DND-41 (cell line): ENCODE results near the gene EPB41L2.

ENCODE experiments used
- ATAC-seq: fragments of 200-7000 bp; cut with Tn5 transposase; 3 replicates; pipeline ENCODE4 v1.9.1; 2021; ENCODE audit warnings: low read depth; ENCODE audit not compliant: insufficient read depth
- DNase-seq: peaks from one replicate; pipeline ENCODE4 v3.0.0-alpha.2; 2020
- H2AFZ ChIP-seq: 2 replicates; pipeline ENCODE4 v1.6.0; 2012; ENCODE audit warnings: low read depth, low read length
- H3K27ac ChIP-seq: 2 replicates; pipeline ENCODE4 v1.5.1; 2012; ENCODE audit warnings: low read length, inconsistent platforms
- H3K27me3 ChIP-seq: fragments of 200-600 bp; sonication (generic); 2 replicates; pipeline ENCODE4 v1.6.0; 2012; ENCODE audit warnings: low read length, mild to moderate bottlenecking, inconsistent platforms; ENCODE audit not compliant: insufficient read depth, poor library complexity
- H3K36me3 ChIP-seq: 2 replicates; pipeline ENCODE4 v1.5.1; 2012; ENCODE audit warnings: low read length, inconsistent platforms; ENCODE audit not compliant: insufficient read depth
- H3K4me1 ChIP-seq: 2 replicates; pipeline ENCODE4 v1.5.1; 2012; ENCODE audit warnings: mild to moderate bottlenecking, low read length; ENCODE audit not compliant: insufficient read depth
- H3K4me2 ChIP-seq: 2 replicates; pipeline ENCODE4 v1.6.0; 2012; ENCODE audit warnings: mild to moderate bottlenecking, moderate library complexity, low read length, inconsistent platforms; ENCODE audit not compliant: insufficient read depth
- H3K4me3 ChIP-seq, 2 experiments: fragments of 200-600 bp in 1 of 2; shearing (Covaris generic) in 1 of 2; 2 replicates each; pipeline ENCODE4 v1.5.1; 2012 to 2016; ENCODE audit warnings: inconsistent platforms in 2 of 2, low read length in 2 of 2, mild to moderate bottlenecking in 2 of 2, low read depth in 1 of 2, moderate library complexity in 1 of 2
- H3K79me2 ChIP-seq: 2 replicates; pipeline ENCODE4 v1.6.0; 2012; ENCODE audit warnings: low read length, inconsistent platforms; ENCODE audit not compliant: insufficient read depth
- H3K9ac ChIP-seq: 2 replicates; pipeline ENCODE4 v1.6.0; 2012; ENCODE audit warnings: low read depth, mild to moderate bottlenecking, inconsistent platforms, low read length, moderate library complexity
- H3K9me3 ChIP-seq: 2 replicates; pipeline ENCODE4 v1.5.1; 2012; ENCODE audit warnings: low read length, moderate library complexity, mild to moderate bottlenecking, inconsistent platforms; ENCODE audit not compliant: insufficient read depth, severe bottlenecking
- H4K20me1 ChIP-seq: 2 replicates; pipeline ENCODE4 v1.6.0; 2012; ENCODE audit warnings: low read length; ENCODE audit not compliant: insufficient read depth
- EZH2 ChIP-seq: IDR thresholded peaks from 3 replicates; pipeline ENCODE4 v1.6.1; 2012; ENCODE audit warnings: borderline replicate concordance, low read depth, mild to moderate bottlenecking, moderate library complexity, low read length, inconsistent platforms; ENCODE audit not compliant: severe bottlenecking
- TF ChIP-seq, protein P1 (sequence below): IDR thresholded peaks from 2 replicates; pipeline ENCODE4 v1.5.1; 2012; ENCODE audit warnings: borderline replicate concordance, low read length, moderate library complexity, mild to moderate bottlenecking; ENCODE audit not compliant: poor library complexity, severe bottlenecking; ENCODE audit errors: extremely low read depth

EPB41L2 gene

DNA sequence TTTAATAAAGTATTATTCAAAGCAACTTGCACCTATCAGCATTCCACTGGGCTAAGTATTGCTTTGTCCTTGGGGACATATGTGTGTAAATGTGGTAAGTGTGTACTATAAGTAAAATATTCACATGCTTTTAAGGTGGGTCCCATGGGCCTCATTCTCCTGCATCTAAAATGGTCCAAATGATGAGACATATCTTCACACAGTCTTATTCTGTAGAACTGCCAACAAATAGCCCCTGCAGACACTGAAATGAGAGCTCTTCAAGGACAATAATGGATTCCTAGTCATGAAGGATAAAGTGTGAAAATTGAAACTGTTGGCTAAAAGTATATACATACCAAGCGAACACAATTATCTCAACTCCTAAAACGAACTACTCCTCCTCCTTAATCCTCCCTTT is 154.1 kb downstream of the EPB41L2 start:
- H3K4me1 ChIP-seq, result no peaks in the 10 kb centered on the region
- H3K4me3 ChIP-seq, result no peak overlapping the region
- no peak overlapping the region for H3K9ac ChIP-seq
- H3K36me3 ChIP-seq, result no peaks in the 10 kb centered on the region
- H3K27ac ChIP-seq, result no peak overlapping the region
- no peak for TF ChIP-seq EZH2
- TF ChIP-seq, protein P1, sequence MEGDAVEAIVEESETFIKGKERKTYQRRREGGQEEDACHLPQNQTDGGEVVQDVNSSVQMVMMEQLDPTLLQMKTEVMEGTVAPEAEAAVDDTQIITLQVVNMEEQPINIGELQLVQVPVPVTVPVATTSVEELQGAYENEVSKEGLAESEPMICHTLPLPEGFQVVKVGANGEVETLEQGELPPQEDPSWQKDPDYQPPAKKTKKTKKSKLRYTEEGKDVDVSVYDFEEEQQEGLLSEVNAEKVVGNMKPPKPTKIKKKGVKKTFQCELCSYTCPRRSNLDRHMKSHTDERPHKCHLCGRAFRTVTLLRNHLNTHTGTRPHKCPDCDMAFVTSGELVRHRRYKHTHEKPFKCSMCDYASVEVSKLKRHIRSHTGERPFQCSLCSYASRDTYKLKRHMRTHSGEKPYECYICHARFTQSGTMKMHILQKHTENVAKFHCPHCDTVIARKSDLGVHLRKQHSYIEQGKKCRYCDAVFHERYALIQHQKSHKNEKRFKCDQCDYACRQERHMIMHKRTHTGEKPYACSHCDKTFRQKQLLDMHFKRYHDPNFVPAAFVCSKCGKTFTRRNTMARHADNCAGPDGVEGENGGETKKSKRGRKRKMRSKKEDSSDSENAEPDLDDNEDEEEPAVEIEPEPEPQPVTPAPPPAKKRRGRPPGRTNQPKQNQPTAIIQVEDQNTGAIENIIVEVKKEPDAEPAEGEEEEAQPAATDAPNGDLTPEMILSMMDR, result no peak
- H3K4me2 ChIP-seq, result no peak overlapping the region
- ATAC-seq, result no peak
- no peaks in the 10 kb centered on the region for H3K9me3 ChIP-seq
- no peaks in the 10 kb centered on the region for H3K27me3 ChIP-seq
- no peaks in the 10 kb centered on the region for H4K20me1 ChIP-seq
- no peak for DNase-seq
- peaks cover 3% of the 10 kb centered on the region; the same call in 1 of the 2 replicates for H3K79me2 ChIP-seq
- no peak overlapping the region for H2AFZ ChIP-seq

- H3K27me3 ChIP-seq, result no peaks in the 10 kb centered on the region
- H3K36me3 ChIP-seq, result no peaks in the 10 kb centered on the region
- TF ChIP-seq, protein P1, result no peak
- TF ChIP-seq EZH2, result no peak
- H3K27ac ChIP-seq, result no peak overlapping the region
- H3K9me3 ChIP-seq, result no peaks in the 10 kb centered on the region
- H3K4me3 ChIP-seq, result no peak overlapping the region
- no peak overlapping the region for H3K4me2 ChIP-seq
- no peak overlapping the region for H3K9ac ChIP-seq
- H4K20me1 ChIP-seq, result no peaks in the 10 kb centered on the region
- ATAC-seq, result no peak
- H3K79me2 ChIP-seq, result peaks cover 3% of the 10 kb centered on the region; the same call in 1 of the 2 replicates
- DNase-seq, result no peak
- H2AFZ ChIP-seq, result no peak overlapping the region
- no peaks in the 10 kb centered on the region for H3K4me1 ChIP-seq
Measured at GRCh38 chr6:130908188-130908587, 154.9 kb downstream of the EPB41L2 start.

DNA sequence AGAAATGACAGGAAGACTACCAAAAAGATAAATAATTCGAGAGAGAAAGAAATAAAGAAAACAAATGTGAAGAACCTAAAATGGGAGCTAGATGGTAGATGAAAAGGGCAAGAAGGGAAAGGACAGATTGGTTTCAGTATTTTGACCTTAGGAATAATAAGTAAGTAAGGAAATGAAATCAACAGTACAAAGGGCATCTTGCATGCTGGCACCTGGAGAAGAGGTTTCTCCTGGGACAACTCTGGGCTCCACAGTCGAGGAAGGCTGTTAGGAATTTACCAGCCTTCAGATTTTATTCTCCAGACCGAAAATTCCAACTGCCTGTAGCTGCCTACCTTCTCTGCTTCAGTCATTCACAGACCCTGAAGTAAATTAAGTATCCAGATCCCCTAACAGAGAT is 155.4 kb downstream of the EPB41L2 start:
- H3K9ac ChIP-seq, result no peak overlapping the region
- no peak overlapping the region for H3K4me3 ChIP-seq
- H3K4me1 ChIP-seq, result no peaks in the 10 kb centered on the region
- no peak for DNase-seq
- H2AFZ ChIP-seq, result no peak overlapping the region
- H3K79me2 ChIP-seq, result peaks cover 3% of the 10 kb centered on the region; the same call in 1 of the 2 replicates
- H4K20me1 ChIP-seq, result no peaks in the 10 kb centered on the region
- H3K27ac ChIP-seq, result no peak overlapping the region
- ATAC-seq, result no peak
- H3K4me2 ChIP-seq, result no peak overlapping the region
- TF ChIP-seq EZH2, result no peak
- TF ChIP-seq, protein P1, result no peak
- no peaks in the 10 kb centered on the region for H3K27me3 ChIP-seq
- no peaks in the 10 kb centered on the region for H3K36me3 ChIP-seq
- no peaks in the 10 kb centered on the region for H3K9me3 ChIP-seq

GRCh38 chr6:130906736-130907381 is 156.2 kb downstream of the EPB41L2 start:
- no peaks in the 10 kb centered on the region for H3K9me3 ChIP-seq
- no peaks in the 10 kb centered on the region for H4K20me1 ChIP-seq
- no peak overlapping the region for H3K4me2 ChIP-seq
- peaks cover 2% of the 10 kb centered on the region; the same call in 1 of the 2 replicates for H3K79me2 ChIP-seq
- H3K27ac ChIP-seq, result no peak overlapping the region
- no peaks in the 10 kb centered on the region for H3K4me1 ChIP-seq
- H3K36me3 ChIP-seq, result no peaks in the 10 kb centered on the region
- TF ChIP-seq, protein P1, result no peak
- TF ChIP-seq EZH2, result no peak
- no peak for DNase-seq
- H2AFZ ChIP-seq, result no peak overlapping the region
- H3K4me3 ChIP-seq, result no peak overlapping the region
- H3K9ac ChIP-seq, result no peak overlapping the region
- ATAC-seq, result no peak
- H3K27me3 ChIP-seq, result no peaks in the 10 kb centered on the region
